Peyer's patch (tissue), 4 donors: ENCODE data around the gene SKOR1.

Experiments used
- POLR2A ChIP-seq, 2 donors: fragments of 450-650 bp; IDR thresholded peaks; one replicate each; pipeline ENCODE4 v1.5.1; 2017; ENCODE audit warnings: antibody characterized with exemption in 2 of 2, mild to moderate bottlenecking in 2 of 2, moderate library complexity in 2 of 2
- TF ChIP-seq, protein P1 (sequence below), 6 experiments: fragments of 450-650 bp in 4 of 6; fragments of 200-600 bp in 2 of 6; sonication (generic) in 1 of 6; IDR thresholded peaks; one replicate each; pipeline ENCODE4 v1.5.1; 2017 to 2019; ENCODE audit warnings: antibody characterized with exemption in 6 of 6, mild to moderate bottlenecking in 3 of 6, moderate library complexity in 1 of 6

DNA sequence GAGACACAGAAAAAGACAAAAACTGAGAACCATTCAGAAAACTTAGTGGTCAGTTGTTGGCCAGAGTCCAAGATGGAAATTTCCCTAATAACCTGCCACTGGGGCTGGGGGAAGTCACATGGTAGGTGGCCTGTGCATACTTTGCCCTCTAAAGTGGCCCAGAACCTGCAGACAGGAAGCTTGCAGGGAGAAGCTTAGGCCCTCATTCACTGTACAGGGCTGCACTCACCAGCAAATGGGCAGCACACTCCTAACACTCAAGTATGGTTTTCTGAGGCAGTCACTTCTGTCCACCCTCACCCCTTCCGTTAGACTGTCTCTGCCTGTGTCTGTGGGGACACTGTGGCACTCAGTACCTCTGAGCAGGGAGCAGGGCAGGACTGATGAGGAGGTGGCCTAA, 29.0 kb downstream of the SKOR1 start:
- TF ChIP-seq, protein P1, sequence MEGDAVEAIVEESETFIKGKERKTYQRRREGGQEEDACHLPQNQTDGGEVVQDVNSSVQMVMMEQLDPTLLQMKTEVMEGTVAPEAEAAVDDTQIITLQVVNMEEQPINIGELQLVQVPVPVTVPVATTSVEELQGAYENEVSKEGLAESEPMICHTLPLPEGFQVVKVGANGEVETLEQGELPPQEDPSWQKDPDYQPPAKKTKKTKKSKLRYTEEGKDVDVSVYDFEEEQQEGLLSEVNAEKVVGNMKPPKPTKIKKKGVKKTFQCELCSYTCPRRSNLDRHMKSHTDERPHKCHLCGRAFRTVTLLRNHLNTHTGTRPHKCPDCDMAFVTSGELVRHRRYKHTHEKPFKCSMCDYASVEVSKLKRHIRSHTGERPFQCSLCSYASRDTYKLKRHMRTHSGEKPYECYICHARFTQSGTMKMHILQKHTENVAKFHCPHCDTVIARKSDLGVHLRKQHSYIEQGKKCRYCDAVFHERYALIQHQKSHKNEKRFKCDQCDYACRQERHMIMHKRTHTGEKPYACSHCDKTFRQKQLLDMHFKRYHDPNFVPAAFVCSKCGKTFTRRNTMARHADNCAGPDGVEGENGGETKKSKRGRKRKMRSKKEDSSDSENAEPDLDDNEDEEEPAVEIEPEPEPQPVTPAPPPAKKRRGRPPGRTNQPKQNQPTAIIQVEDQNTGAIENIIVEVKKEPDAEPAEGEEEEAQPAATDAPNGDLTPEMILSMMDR (IDR thresholded peaks at IDR 0.05): no peak
- TF ChIP-seq POLR2A (IDR thresholded peaks at IDR 0.05): no peak
